HL-60 (cell line): ENCODE data around the gene GTF2H4.

Source experiments
- POLR2AphosphoS5 ChIP-seq: IDR thresholded peaks from 2 replicates; pipeline ENCODE4 v1.6.1; 2012; ENCODE audit warnings: low read depth
- TF ChIP-seq, protein P1 (sequence below): IDR thresholded peaks from one replicate; pipeline ENCODE4 v1.5.1; 2011; ENCODE audit warnings: low read length, control low read depth, inconsistent platforms; ENCODE audit not compliant: insufficient read depth
- TF ChIP-seq, protein P2 (sequence below): IDR thresholded peaks from 2 replicates; pipeline ENCODE4 v1.6.1; 2012; ENCODE audit warnings: low read depth; ENCODE audit not compliant: insufficient replicate concordance

DNA sequence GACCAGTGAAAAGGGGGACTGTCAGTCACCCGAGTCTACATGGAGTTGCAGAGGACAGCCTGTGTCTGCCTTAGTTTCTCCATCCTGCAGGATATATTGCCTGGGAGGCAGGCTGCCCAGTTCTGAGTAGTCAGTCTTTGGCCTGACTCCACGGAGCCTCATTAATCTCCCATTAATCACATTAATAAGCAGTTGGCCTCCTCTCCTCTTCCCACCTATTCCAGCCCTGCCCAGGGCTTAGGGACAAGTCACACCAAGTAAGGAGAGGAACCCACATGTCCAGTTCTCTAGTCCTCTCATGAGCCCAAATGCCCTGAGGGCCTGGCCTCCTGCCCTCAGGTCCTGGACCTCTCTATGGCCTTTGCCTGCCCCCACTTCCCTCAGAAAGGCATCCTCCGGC is 31.5 kb downstream of the GTF2H4 start:
- TF ChIP-seq, protein P1, sequence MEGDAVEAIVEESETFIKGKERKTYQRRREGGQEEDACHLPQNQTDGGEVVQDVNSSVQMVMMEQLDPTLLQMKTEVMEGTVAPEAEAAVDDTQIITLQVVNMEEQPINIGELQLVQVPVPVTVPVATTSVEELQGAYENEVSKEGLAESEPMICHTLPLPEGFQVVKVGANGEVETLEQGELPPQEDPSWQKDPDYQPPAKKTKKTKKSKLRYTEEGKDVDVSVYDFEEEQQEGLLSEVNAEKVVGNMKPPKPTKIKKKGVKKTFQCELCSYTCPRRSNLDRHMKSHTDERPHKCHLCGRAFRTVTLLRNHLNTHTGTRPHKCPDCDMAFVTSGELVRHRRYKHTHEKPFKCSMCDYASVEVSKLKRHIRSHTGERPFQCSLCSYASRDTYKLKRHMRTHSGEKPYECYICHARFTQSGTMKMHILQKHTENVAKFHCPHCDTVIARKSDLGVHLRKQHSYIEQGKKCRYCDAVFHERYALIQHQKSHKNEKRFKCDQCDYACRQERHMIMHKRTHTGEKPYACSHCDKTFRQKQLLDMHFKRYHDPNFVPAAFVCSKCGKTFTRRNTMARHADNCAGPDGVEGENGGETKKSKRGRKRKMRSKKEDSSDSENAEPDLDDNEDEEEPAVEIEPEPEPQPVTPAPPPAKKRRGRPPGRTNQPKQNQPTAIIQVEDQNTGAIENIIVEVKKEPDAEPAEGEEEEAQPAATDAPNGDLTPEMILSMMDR: no peak
- TF ChIP-seq, protein P2, sequence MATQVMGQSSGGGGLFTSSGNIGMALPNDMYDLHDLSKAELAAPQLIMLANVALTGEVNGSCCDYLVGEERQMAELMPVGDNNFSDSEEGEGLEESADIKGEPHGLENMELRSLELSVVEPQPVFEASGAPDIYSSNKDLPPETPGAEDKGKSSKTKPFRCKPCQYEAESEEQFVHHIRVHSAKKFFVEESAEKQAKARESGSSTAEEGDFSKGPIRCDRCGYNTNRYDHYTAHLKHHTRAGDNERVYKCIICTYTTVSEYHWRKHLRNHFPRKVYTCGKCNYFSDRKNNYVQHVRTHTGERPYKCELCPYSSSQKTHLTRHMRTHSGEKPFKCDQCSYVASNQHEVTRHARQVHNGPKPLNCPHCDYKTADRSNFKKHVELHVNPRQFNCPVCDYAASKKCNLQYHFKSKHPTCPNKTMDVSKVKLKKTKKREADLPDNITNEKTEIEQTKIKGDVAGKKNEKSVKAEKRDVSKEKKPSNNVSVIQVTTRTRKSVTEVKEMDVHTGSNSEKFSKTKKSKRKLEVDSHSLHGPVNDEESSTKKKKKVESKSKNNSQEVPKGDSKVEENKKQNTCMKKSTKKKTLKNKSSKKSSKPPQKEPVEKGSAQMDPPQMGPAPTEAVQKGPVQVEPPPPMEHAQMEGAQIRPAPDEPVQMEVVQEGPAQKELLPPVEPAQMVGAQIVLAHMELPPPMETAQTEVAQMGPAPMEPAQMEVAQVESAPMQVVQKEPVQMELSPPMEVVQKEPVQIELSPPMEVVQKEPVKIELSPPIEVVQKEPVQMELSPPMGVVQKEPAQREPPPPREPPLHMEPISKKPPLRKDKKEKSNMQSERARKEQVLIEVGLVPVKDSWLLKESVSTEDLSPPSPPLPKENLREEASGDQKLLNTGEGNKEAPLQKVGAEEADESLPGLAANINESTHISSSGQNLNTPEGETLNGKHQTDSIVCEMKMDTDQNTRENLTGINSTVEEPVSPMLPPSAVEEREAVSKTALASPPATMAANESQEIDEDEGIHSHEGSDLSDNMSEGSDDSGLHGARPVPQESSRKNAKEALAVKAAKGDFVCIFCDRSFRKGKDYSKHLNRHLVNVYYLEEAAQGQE: no peak
- no peak for TF ChIP-seq POLR2AphosphoS5
